GM12891 (cell line): Measurements from ENCODE around the gene VCAN.

Experiments used
- POLR2A ChIP-seq: IDR thresholded peaks from 2 replicates; pipeline ENCODE4 v1.6.1; 2011; ENCODE audit warnings: low read depth, low read length, control low read depth
- POLR2AphosphoS5 ChIP-seq: IDR thresholded peaks from 2 replicates; pipeline ENCODE4 v1.6.1; 2011; ENCODE audit warnings: low read depth, low read length, control low read depth
- TAF1 ChIP-seq: IDR thresholded peaks from 2 replicates; pipeline ENCODE4 v1.6.1; 2011; ENCODE audit warnings: low read depth, low read length, control low read depth

- TF ChIP-seq TAF1, result no peak
- no peak for TF ChIP-seq POLR2A
- TF ChIP-seq POLR2AphosphoS5, result no peak
Observed at GRCh38 chr5:83524345-83524744, 52.8 kb downstream of the VCAN start.
